ENCODE results near the gene KCNMA1.

Gene KCNMA1

GRCh38 chr10:77526868-77527617 lies 110.6 kb downstream of the KCNMA1 start:
- Histone ChIP-seq H2AFZ (ENCODE audit: low read depth, low read length, severe bottlenecking) (no peak overlapping the region), H3F3A (ENCODE audit: insufficient read depth) (no peaks in the 10 kb centered on the region), H3K79me2 (ENCODE audit: insufficient read depth, low read length) (no peaks in the 10 kb centered on the region), H3K36me3 (ENCODE audit: low read length) (no peaks in the 10 kb centered on the region), H3K4me2 (ENCODE audit: low read depth, low read length, poor library complexity, severe bottlenecking) (no peak overlapping the region), H3K9me2 (replicated peaks; ENCODE audit: insufficient read depth, low read length) (no peaks in the 10 kb centered on the region), H3K27me3 (ENCODE audit: low read length) (no peaks in the 10 kb centered on the region), H3K9ac (ENCODE audit: low read length) (no peak overlapping the region), H3K27ac (ENCODE audit: low read depth, low read length) (no peak overlapping the region), H4K20me1 (ENCODE audit: low read depth, low read length) (no peaks in the 10 kb centered on the region), H3K4me3 (ENCODE audit: insufficient read depth, low read length, poor library complexity, severe bottlenecking) (no peak overlapping the region), H3K9me3 (ENCODE audit: insufficient read depth, low read length) (no peaks in the 10 kb centered on the region)
- TF ChIP-seq EZH2phosphoT487 (conservative IDR thresholded peaks at IDR 0.05; ENCODE audit: low read length) (no peak), CTCF (IDR thresholded peaks at IDR 0.05; ENCODE audit: insufficient read depth, low read length, poor library complexity, severe bottlenecking) (no peak)

- H3K27ac ChIP-seq (ENCODE audit: low read depth, low read length), result no peak overlapping the region
- H3F3A ChIP-seq (ENCODE audit: insufficient read depth), result no peaks in the 10 kb centered on the region
- no peak overlapping the region for H3K4me3 ChIP-seq (ENCODE audit: insufficient read depth, low read length, poor library complexity, severe bottlenecking)
- TF ChIP-seq CTCF (IDR thresholded peaks at IDR 0.05; ENCODE audit: insufficient read depth, low read length, poor library complexity, severe bottlenecking), result no peak
- TF ChIP-seq EZH2phosphoT487 (conservative IDR thresholded peaks at IDR 0.05; ENCODE audit: low read length), result no peak
- H3K79me2 ChIP-seq (ENCODE audit: insufficient read depth, low read length), result no peaks in the 10 kb centered on the region
- H3K36me3 ChIP-seq (ENCODE audit: low read length), result no peaks in the 10 kb centered on the region
- H2AFZ ChIP-seq (ENCODE audit: low read depth, low read length, severe bottlenecking), result no peak overlapping the region
- H3K27me3 ChIP-seq (ENCODE audit: low read length), result no peaks in the 10 kb centered on the region
- H3K9ac ChIP-seq (ENCODE audit: low read length), result no peak overlapping the region
- H3K9me2 ChIP-seq (replicated peaks; ENCODE audit: insufficient read depth, low read length), result no peaks in the 10 kb centered on the region
- H3K9me3 ChIP-seq (ENCODE audit: insufficient read depth, low read length), result no peaks in the 10 kb centered on the region
- H3K4me2 ChIP-seq (ENCODE audit: low read depth, low read length, poor library complexity, severe bottlenecking), result no peak overlapping the region
- H4K20me1 ChIP-seq (ENCODE audit: low read depth, low read length), result no peaks in the 10 kb centered on the region
These were observed 113.3 kb downstream of the KCNMA1 start for GRCh38 chr10:77524281-77524711.

- no peaks in the 10 kb centered on the region for H3F3A ChIP-seq (ENCODE audit: insufficient read depth)
- TF ChIP-seq EZH2phosphoT487 (conservative IDR thresholded peaks at IDR 0.05; ENCODE audit: low read length) (no peak), CTCF (IDR thresholded peaks at IDR 0.05; ENCODE audit: insufficient read depth, low read length, poor library complexity, severe bottlenecking) (no peak)
- H4K20me1 ChIP-seq (ENCODE audit: low read depth, low read length), result no peaks in the 10 kb centered on the region
- H3K27me3 ChIP-seq (ENCODE audit: low read length), result no peaks in the 10 kb centered on the region
- H3K4me3 ChIP-seq (ENCODE audit: insufficient read depth, low read length, poor library complexity, severe bottlenecking), result no peak overlapping the region
- H3K4me2 ChIP-seq (ENCODE audit: low read depth, low read length, poor library complexity, severe bottlenecking), result no peak overlapping the region
- H3K36me3 ChIP-seq (ENCODE audit: low read length), result no peaks in the 10 kb centered on the region
- no peak overlapping the region for H3K9ac ChIP-seq (ENCODE audit: low read length)
- no peak overlapping the region for H3K27ac ChIP-seq (ENCODE audit: low read depth, low read length)
- H3K9me3 ChIP-seq (ENCODE audit: insufficient read depth, low read length), result no peaks in the 10 kb centered on the region
- H3K79me2 ChIP-seq (ENCODE audit: insufficient read depth, low read length), result no peaks in the 10 kb centered on the region
- no peak overlapping the region for H2AFZ ChIP-seq (ENCODE audit: low read depth, low read length, severe bottlenecking)
- H3K9me2 ChIP-seq (replicated peaks; ENCODE audit: insufficient read depth, low read length), result no peaks in the 10 kb centered on the region
These were observed 115.3 kb downstream of the KCNMA1 start for GRCh38 chr10:77522268-77522809.

Measured in SU-DHL-6 (cell line).